Medulla oblongata (tissue), 1 donor: ENCODE results near the gene OSBPL7.
A peak's percentile ranks its signal among the peaks of the same experiment; 100 is the strongest.

Experiments
- DNase-seq: peaks from one replicate; pipeline ENCODE4 v3.0.0-alpha.2; 2015; ENCODE audit errors: extremely low spot score

OSBPL7 gene

GRCh38 chr17:47847341-47848197, 26.0 kb upstream of the OSBPL7 start:
- no peak for DNase-seq

DNA sequence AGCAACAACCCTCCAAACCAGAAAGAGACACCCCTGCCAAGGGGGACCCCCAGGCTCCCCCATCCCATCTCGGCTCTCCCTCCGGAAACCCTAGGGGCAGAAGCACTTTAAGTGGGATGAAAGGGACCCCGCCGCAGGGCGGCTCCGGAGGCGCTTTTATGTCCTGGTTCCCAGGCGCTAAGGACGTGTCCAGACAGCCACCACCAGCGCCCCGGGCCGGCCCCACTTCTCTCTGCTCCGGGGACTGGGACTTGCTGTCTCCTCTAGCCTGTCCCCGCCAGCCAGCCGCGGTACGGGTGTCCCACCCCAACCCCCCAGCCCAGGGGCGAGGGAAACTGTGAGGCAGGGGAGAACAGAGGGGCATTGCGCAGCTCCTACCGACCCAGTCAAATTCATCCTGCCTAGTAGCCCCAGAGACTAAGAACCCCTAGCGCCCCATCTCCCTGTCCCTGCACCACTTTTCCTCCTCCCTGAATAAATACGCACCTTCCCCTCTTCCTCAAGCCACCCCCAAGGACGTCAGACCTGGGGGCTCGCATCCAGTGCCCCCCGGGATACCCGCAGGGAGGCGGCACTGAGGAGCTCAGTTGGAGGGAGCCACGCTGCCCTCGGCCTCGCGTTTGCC, 25.2 kb upstream of the OSBPL7 start:
- no peak for DNase-seq

DNA sequence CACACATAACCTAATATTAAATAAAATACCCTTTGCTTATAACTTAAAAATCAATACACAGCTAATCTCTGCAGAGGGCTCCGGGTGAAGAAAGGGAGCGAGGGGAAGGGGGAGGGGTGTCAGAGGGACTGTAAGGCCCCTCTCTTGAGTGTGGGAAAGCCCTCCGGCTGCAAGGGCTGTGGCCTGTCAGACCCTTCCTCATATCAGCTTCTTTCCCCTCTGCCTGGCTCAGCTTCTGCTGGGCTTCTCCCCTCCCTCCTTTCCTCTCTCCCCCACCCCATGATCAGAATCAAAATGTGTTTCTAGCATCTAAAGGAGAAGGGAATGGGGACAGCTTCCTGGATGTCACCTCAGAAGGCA, 24.1 kb upstream of the OSBPL7 start:
- no peak for DNase-seq

DNA sequence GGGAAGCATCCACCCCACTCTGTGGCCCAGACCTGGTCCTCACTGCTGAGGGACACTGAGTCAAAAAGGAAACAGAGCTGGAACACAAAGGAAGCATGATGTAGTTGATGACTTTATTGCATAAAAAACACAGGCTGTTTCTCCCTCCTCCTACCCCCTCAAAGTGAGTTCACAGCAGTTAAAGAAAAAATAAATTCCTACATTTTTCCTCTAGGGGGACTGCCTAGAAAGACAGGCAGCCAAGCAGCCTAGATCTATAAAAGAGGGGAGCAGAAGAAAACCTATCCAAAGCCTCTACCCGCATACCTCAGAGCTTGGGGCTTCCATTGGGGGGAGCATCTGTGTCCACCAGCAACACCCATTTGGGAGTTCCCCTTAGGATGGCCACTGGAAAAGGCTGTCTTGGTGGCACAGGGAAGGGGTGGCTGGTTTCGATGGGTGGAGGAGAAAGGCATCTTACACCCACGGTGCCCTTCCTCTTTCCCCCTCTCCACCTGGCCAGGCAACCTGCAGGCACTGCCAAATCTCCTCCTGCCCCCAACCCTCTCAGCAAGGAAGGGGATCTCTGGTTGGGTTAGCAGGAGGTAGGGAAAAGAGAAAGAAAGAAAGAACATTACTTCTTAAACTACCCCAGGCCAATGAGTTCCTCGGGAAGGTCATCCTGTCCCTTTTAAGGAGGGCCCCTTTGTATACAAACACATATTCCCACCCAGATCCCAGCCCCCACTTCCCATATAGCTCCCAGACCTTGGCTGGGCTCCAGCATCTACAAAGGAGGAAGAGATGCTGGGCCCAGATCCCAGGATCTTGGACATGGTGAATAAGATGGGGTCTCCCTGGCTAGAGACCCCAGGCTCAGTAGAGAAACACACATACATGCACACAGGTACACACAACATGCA, 23.5 kb upstream of the OSBPL7 start:
- DNase-seq, result no peak

GRCh38 chr17:47844227-47844626, 22.6 kb upstream of the OSBPL7 start:
- no peak for DNase-seq

DNA sequence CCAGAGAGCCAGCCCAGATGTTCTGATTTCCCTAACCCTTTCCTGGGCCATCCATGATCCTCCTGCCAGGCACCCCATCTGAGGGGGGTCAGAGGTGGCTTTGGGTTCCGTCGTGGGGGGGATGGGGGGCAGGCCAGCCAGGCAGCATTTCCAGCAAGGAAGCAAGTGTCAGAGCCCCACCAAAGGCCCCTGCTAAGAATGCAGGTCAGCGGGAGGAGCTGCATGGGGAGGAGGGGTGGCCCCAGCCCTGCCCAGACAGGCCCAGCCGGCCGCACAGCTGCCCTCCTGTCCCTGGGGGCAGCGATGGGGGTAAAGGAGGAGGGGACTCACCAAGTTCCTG, 21.8 kb upstream of the OSBPL7 start:
- DNase-seq, result no peak

DNA sequence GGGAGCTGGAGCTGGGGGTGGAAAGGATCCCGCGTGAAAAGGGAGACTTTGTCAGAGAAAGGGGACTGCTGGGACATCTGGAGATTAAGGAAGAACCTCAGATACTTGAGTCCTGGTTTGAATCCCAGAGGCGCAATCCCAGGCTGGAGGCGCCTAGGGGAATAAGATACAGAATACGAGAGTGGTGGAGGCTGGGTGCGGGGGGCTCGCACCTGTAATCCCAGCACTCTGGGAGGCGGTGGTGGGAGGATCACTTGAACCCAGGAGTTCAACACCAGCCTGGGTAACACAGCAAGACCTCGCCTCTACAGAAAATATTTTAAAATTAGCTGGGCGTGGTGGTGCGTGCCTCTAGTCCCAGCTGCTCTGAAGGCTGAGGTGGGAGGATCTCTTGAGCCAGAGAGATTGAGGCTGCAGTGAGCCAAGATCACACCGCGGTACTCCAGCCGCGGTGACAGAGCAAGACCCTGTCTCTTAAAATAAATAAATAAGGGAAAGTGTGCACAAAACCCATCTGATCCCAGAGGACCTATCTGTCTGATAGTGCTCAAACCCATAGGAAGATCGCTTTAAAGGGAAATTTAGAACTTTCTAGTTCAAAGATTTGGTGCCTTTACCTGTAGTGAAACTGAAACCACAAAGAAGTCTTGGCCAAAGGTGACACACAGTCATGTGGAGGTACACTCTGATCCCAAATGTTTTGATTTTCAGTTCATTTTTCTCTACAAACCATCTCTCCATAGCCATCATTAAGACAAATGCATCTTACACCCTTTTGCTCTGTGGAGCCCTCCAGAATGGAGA, 20.1 kb upstream of the OSBPL7 start:
- no peak for DNase-seq

DNA sequence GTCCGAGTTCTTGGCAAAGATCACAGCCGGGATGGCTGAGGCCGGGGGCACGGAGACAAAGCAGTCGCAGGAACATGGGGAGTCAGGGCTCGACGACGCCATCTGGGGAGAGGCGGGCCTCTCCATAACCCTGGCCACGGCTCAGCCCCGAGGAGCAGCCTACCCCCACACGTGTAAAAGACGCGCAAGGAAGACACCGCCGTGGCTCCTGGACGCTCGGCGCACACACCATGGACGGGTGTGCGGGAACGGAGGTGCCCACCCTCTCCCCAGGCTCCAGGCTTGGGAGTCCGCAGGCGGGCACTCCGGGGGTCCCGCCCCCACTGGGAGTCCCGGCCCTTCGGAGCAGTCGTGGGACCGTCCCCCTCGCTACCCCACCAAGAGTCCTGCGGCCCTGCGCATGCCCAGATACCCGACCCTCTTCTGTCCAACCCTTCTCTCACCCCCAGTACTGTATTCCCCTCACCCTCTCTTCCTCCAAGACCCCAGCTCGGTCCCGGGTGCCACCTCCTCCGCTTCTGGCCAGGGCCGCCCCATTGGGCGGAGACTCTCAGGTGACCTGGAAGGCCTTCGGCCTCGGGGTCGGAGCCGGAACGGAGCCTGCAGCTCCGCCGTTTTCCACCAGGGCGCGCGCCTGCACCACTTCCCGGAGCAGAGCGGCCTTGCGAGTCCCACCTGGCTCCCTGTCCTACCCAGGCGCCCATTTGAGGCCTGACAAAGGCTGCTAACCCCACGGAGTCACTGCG, 19.3 kb upstream of the OSBPL7 start, which contains the start of gene SCRN2:
TSS of gene SCRN2 (minus strand) at position 532 of the 746 bp plus-strand sequence. CDS start at position 102, 430 bp downstream.
- DNase-seq, result peak; percentile 87

- no peak for DNase-seq
These were observed 18.6 kb upstream of the OSBPL7 start for GRCh38 chr17:47840001-47840741.

- no peak for DNase-seq
These were observed 17.5 kb upstream of the OSBPL7 start for GRCh38 chr17:47839071-47839470.

- no peak for DNase-seq
These were observed 17.0 kb upstream of the OSBPL7 start for GRCh38 chr17:47838636-47839035.

DNA sequence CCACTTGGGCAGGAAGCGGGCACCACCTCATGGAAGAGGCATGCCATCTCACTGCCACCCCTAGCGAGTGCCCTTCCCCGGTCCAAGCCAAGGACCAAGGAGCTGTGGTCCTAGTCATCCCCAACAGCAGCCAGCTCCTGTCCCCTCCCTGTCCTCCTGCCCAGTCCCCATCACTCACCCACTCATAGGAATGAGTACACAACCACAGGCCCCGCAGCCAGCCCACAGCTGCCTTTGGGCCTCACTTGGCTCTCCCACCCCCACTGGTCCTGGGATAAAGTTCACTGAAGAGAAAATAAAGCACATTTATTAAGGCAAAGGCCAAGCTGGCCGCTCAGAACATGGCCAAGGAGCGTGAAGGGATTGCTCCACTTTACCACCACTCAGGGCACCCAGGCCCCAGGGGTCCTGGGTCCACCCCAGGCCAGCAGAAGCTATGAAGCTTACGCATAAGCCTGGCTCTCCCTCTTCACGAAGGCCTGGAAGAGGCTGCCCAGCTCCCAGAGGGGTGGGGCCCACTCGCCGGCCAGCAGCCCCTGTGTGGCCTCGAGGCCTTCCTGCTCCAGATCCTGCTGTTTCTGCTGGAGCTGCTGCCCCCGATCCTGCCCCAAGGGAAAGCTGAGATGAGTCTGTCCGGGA, 15.9 kb upstream of the OSBPL7 start:
- no peak for DNase-seq

DNA sequence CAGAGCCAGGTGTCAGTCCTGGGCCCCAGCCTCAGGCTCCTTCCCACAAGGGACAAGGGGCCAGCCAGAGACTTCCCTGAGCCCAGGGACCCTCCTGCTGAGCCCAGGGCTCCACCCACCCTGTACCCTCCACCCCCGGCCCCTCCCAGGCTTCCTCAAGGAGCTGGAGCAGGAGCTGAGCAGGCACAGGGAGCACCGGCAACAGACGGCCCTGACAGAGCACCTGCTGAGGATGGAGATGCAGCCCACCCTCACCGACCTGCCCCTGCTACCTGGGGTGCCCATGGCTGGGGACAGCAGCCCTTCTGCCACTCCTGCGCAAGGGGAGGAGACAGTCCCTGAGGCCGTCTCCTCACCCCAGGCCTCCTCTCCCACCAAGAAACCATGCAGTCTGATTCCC, 15.0 kb upstream of the OSBPL7 start:
- DNase-seq, result no peak

DNA sequence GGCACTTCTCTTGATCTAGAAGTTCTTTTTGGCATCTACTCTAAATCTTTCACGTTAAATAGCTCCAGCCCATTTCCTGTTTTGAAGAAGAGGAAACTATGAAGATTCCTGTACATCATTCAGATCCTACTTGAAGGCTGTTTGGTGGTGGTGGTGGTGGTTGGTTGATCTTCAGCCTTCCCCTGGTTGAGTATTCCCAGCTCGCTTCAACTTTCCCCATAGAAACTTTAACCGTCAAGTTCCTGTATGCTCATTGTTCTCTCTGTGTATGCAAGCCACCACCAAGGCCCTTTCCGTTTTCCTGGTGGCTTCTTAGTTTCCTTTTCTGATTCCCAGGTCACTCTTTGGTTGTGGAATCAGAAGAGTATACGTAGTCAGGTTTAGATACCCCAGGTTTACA, 13.2 kb upstream of the OSBPL7 start:
- DNase-seq, result no peak

GRCh38 chr17:47831934-47832327, 10.3 kb upstream of the OSBPL7 start:
- DNase-seq, result peak; percentile 54

DNA sequence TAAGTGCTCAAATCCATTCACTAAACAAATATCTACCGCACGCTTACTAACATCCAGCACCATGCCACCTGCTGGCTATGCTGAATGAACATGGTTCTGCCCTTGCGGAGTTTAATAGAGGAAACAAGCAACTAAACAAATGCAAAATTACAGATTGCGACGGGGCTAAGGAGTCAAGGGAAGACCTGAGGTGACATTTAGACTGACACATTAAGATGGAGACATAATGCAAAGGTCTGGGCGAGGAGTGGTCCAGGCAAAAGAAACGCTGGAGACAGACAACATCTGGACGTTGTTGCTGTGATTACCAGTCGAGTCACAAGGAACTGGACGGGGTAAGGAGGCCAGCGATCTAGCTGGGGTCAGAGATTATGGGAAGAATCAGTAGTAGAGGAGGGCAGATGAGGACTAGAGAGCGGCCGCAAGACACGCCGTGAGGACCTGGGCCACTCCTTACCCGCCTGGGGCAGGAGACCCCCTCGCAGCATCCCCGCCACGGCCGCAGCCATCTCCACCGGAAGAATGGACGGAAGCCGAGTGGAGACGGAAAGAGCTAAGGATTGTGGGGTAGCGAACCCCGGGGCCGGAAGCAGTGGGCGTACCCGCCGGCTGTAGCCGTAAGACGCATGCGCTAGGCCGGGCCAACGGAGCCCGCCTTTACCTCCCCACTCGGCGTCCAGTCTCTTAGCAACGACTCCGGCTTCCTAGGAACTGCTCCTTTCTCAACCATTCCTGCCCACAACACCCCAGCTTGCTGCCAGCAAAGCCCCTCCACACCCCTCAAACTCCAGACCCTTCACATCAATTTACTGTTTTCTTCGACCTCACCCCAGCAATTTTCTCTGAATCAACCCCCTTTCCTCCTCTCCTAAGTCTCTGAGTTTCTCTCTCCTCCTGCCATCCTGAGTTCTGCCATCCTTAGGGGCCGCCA, 9.7 kb upstream of the OSBPL7 start, which contains the start of the genes LRRC46 and MRPL10:
TSS of gene LRRC46 (plus strand) at position 668 of the 931 bp plus-strand sequence. CDS start 320 bp downstream, outside the sequence.
TSS of gene MRPL10 (minus strand) at position 539 of the 931 bp plus-strand sequence. CDS start at position 509, 30 bp downstream.
- DNase-seq, result peak; percentile 94

GRCh38 chr17:47830396-47831002, 8.9 kb upstream of the OSBPL7 start:
- no peak for DNase-seq

DNA sequence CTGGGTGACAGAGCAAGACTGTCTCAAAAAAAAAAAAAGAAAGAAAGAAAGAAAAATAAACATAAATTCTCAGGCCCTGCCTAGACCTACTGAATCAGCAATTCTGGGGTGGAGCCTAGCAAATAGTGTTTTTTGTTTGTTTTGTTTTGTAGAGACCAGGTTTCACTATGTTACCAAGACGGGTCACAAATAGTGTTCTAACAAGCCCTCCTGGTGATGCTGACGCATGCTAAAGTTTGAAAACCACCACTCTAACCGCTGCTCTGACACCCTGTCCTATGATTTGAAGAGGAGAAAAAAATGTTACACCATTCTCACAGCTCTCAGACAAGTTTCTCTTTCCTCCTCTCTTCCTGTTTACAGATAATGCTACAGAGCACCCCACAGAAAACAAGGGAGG, 8.3 kb upstream of the OSBPL7 start:
- DNase-seq, result no peak
